Measurements from ENCODE around the gene ALDH3A2.

ALDH3A2 gene

GRCh38 chr17:19702217-19702641 is 53.7 kb downstream of the ALDH3A2 start:
- Histone ChIP-seq H4K20me1 (ENCODE audit: insufficient read depth, low read length) (no peaks in the 10 kb centered on the region), H3K9me3 (ENCODE audit: insufficient read depth, low read length) (no peaks in the 10 kb centered on the region)

GRCh38 chr17:19703106-19703827 is 54.7 kb downstream of the ALDH3A2 start:
- Histone ChIP-seq H3K4me2 (ENCODE audit: low read length) (no peak overlapping the region), H2AFZ (ENCODE audit: low read depth, low read length) (no peak overlapping the region), H4K20me1 (ENCODE audit: insufficient read depth, low read length) (no peaks in the 10 kb centered on the region), H3K36me3 (replicated peaks; ENCODE audit: low read depth, low read length) (no peaks in the 10 kb centered on the region), H3K79me2 (ENCODE audit: low read length) (no peaks in the 10 kb centered on the region), H3K4me3 (ENCODE audit: low read length) (no peak overlapping the region), H3K4me1 (ENCODE audit: low read length) (no peaks in the 10 kb centered on the region), H3K9ac (ENCODE audit: low read length) (no peak overlapping the region), H3K27me3 (ENCODE audit: low read depth, low read length) (no peaks in the 10 kb centered on the region), H3K9me3 (ENCODE audit: insufficient read depth, low read length) (no peaks in the 10 kb centered on the region), H3K27ac (ENCODE audit: low read length) (no peak overlapping the region)
- TF ChIP-seq EZH2phosphoT487 (IDR thresholded peaks at IDR 0.05; ENCODE audit: low read depth) (no peak), CTCF (IDR thresholded peaks at IDR 0.05; ENCODE audit: low read depth, low read length) (no peak)

More at GRCh38 chr17:19702217-19702641, 53.7 kb downstream of the ALDH3A2 start:
- no peaks in the 10 kb centered on the region for H3K36me3 ChIP-seq (replicated peaks; ENCODE audit: low read depth, low read length)
- no peak overlapping the region for H3K9ac ChIP-seq (ENCODE audit: low read length)
- no peaks in the 10 kb centered on the region for H3K4me1 ChIP-seq (ENCODE audit: low read length)
- no peaks in the 10 kb centered on the region for H3K79me2 ChIP-seq (ENCODE audit: low read length)
- H2AFZ ChIP-seq (ENCODE audit: low read depth, low read length): no peak overlapping the region
- no peak overlapping the region for H3K4me3 ChIP-seq (ENCODE audit: low read length)
- H3K27me3 ChIP-seq (ENCODE audit: low read depth, low read length): no peaks in the 10 kb centered on the region
- no peak for TF ChIP-seq CTCF (IDR thresholded peaks at IDR 0.05; ENCODE audit: low read depth, low read length)
- no peak for TF ChIP-seq EZH2phosphoT487 (IDR thresholded peaks at IDR 0.05; ENCODE audit: low read depth)
- no peak overlapping the region for H3K27ac ChIP-seq (ENCODE audit: low read length)
- no peak overlapping the region for H3K4me2 ChIP-seq (ENCODE audit: low read length)

- no peaks in the 10 kb centered on the region for H3K9me3 ChIP-seq (ENCODE audit: insufficient read depth, low read length)
- H3K27me3 ChIP-seq (ENCODE audit: low read depth, low read length): no peaks in the 10 kb centered on the region
- TF ChIP-seq CTCF (IDR thresholded peaks at IDR 0.05; ENCODE audit: low read depth, low read length) (no peak), EZH2phosphoT487 (IDR thresholded peaks at IDR 0.05; ENCODE audit: low read depth) (no peak)
- no peak overlapping the region for H3K4me3 ChIP-seq (ENCODE audit: low read length)
- no peaks in the 10 kb centered on the region for H3K79me2 ChIP-seq (ENCODE audit: low read length)
- no peak overlapping the region for H3K9ac ChIP-seq (ENCODE audit: low read length)
- H4K20me1 ChIP-seq (ENCODE audit: insufficient read depth, low read length): no peaks in the 10 kb centered on the region
- no peaks in the 10 kb centered on the region for H3K36me3 ChIP-seq (replicated peaks; ENCODE audit: low read depth, low read length)
- H3K4me1 ChIP-seq (ENCODE audit: low read length): no peaks in the 10 kb centered on the region
- no peak overlapping the region for H3K4me2 ChIP-seq (ENCODE audit: low read length)
- no peak overlapping the region for H3K27ac ChIP-seq (ENCODE audit: low read length)
- H2AFZ ChIP-seq (ENCODE audit: low read depth, low read length): no peak overlapping the region
These were observed 55.5 kb downstream of the ALDH3A2 start for GRCh38 chr17:19703828-19704613.

- no peaks in the 10 kb centered on the region for H3K79me2 ChIP-seq (ENCODE audit: low read length)
- no peaks in the 10 kb centered on the region for H3K27me3 ChIP-seq (ENCODE audit: low read depth, low read length)
- no peaks in the 10 kb centered on the region for H3K4me1 ChIP-seq (ENCODE audit: low read length)
- TF ChIP-seq EZH2phosphoT487 (IDR thresholded peaks at IDR 0.05; ENCODE audit: low read depth): no peak
- no peak for TF ChIP-seq CTCF (IDR thresholded peaks at IDR 0.05; ENCODE audit: low read depth, low read length)
- H3K4me2 ChIP-seq (ENCODE audit: low read length): no peak overlapping the region
- H3K9ac ChIP-seq (ENCODE audit: low read length): no peak overlapping the region
- no peak overlapping the region for H3K27ac ChIP-seq (ENCODE audit: low read length)
- H3K9me3 ChIP-seq (ENCODE audit: insufficient read depth, low read length): no peaks in the 10 kb centered on the region
- no peak overlapping the region for H2AFZ ChIP-seq (ENCODE audit: low read depth, low read length)
- H3K36me3 ChIP-seq (replicated peaks; ENCODE audit: low read depth, low read length): no peaks in the 10 kb centered on the region
- no peaks in the 10 kb centered on the region for H4K20me1 ChIP-seq (ENCODE audit: insufficient read depth, low read length)
- H3K4me3 ChIP-seq (ENCODE audit: low read length): no peak overlapping the region
These were observed 56.6 kb downstream of the ALDH3A2 start for GRCh38 chr17:19705201-19705600.

All from OCI-LY3 (cell line).